T-helper 22 cell (primary cell): ENCODE data around the gene SLC46A3.
"Not testable (repeated sequence)": the region's sequence is repeated elsewhere in the genome, so short reads cannot be mapped to it uniquely, and the experiment has no call there.

Experiments used
- DNase-seq: peaks from one replicate; pipeline ENCODE4 v3.0.0-alpha.2; 2020; ENCODE audit warnings: low read depth

SLC46A3 gene, protein sequence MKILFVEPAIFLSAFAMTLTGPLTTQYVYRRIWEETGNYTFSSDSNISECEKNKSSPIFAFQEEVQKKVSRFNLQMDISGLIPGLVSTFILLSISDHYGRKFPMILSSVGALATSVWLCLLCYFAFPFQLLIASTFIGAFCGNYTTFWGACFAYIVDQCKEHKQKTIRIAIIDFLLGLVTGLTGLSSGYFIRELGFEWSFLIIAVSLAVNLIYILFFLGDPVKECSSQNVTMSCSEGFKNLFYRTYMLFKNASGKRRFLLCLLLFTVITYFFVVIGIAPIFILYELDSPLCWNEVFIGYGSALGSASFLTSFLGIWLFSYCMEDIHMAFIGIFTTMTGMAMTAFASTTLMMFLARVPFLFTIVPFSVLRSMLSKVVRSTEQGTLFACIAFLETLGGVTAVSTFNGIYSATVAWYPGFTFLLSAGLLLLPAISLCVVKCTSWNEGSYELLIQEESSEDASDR

DNA sequence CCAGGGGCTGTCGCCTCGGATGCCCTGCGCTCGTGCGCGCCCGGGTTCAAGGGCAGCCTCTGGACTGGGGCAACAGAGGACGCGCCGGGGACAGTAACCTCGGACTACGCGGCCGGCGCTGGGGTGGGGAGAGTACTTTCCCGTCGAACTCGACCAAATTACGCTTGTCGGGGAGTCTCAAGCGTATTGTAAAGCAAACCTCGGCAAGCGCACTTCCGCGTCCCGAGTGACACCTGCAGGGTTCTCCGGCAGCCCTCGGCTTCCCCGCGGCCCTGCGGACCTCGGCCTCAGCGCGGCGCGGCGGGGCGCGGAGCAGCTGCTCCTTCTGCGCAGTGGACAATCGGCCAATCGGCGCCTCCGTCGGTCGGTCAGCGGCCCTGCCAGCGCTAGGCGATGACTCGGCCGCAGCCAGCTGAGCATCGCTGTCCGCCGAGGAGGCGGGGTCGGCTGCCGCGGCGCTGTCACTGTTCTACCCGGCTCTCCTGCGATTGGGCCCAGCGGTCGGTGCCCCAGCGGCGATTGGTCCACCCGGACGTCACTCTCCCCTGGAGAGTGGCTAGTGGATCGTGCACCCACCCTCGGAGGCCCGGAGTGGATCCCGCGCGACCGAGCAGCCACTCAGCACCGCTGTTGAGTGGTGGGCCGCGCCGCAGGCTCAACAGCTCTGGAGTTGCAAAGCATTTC lies at the start of gene SLC46A3:
Gene SLC46A3 (minus strand): TSS at position 428 of the 684 bp plus-strand sequence. CDS start 972 bp downstream, outside the sequence.
- peak; percentile 94 for DNase-seq

DNA sequence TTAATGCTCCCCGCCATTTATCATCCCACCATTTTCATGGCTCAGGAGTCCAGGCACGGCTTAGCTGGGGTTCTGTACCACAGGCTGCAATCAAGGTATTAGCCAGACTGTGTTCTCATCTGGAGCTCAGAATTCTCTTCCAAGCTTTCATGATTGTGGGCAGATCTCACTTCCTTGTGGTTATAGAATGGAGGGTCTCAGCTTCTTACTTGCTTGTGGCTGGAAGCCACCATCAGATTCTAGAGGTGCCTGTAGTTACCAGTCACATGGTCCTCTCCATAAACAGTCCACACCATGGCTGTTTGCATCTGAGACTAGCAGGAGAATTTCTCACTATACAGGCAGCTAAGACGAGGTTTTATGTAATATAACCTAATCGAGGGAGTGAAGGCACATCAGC lies 45.1 kb upstream of the SLC46A3 start:
- no peak for DNase-seq

DNA sequence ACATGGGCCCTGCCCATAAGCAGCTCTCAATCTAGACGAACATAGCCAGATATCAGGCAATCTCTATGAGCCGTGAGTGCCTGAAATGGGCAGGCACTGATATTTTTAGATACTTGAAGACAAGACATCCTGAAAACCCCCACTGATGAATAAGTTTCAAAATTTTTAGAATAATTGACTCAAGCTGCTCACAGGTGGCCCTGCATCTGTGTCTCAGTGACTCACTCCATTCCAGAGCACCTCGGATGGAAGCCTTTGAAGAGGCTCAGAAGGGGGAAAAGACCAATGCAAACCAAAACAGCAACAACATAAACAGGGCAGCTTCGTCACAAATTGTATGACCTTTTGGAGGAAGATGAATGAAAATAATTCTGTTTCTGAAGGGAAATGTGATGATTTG lies 42.8 kb upstream of the SLC46A3 start:
- no peak for DNase-seq

DNA sequence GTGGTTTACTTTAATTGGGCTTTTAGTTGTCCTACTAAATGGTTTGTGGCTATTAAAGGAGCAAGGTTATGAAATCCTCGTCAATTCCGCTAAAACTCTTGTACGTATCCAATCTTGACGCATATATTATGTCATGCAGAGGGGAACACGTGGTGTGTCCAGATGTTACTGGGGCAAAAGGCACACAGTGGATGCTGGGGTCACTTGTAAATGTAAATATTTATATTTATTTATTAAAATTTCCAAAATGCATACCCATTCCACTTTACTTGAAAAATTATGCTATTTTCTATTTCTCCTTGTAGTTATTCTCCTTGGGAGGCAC lies 36.7 kb upstream of the SLC46A3 start:
- no peak for DNase-seq

DNA sequence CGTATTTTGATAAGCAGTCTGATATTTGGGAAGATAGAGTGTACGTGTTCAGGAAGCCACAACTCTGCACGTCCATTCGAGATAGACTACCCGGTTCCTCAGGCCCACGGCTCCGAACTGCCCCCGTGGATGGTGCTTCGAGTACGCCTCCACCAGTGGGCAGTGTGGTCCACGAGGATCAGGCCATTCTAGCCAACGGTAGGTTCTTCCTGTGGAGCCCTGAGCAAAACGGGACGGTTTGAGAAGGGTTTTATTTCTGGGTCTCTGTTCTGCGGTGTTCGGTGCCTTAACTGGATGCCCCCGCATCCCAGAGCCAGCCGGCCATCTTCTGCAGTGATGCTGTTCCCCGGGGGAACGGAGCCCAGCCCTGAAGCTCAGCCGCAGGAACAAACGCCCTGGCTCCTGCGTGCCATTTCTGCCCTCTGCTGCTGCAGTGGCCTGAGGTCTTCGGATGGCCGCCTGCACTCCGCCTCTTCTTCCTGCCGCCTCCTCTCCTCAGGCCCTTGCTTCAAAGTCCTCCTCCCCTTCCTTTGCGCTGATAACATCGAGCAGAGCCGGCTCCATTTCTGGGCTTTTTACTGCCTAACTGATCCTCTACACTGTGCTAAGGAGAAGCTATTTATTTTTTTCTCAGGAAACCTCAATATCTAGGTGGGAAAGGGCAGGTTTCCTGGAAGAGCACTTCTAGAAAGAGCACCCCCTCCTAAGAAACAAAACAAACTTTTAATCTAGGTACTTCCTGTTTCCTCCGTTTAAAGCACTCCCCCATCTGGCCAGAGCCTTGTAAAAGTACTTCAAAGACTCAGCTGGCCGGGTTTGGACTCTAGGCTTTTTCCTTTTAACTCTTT lies 36.2 kb upstream of the SLC46A3 start:
- DNase-seq: no peak

DNA sequence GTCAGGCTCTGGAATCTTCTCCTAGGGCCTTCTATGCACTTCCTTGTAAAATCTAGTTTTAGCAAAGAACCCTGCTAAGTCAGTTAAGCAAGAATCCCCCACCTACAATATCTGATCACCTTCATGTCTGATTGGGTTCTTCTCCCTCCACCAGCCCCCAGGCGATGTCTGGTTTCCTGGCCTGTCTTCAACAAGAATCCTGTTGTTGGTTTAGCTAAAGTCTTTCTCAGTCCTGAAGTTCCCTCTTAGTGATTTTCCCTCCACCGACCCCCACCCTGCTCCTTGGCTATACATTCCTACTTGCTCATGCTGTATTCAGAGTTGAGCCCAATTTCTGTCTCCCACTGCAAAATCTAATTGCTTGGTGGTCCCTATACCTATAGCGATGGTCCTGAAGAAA lies 35.2 kb upstream of the SLC46A3 start:
- no peak for DNase-seq

DNA sequence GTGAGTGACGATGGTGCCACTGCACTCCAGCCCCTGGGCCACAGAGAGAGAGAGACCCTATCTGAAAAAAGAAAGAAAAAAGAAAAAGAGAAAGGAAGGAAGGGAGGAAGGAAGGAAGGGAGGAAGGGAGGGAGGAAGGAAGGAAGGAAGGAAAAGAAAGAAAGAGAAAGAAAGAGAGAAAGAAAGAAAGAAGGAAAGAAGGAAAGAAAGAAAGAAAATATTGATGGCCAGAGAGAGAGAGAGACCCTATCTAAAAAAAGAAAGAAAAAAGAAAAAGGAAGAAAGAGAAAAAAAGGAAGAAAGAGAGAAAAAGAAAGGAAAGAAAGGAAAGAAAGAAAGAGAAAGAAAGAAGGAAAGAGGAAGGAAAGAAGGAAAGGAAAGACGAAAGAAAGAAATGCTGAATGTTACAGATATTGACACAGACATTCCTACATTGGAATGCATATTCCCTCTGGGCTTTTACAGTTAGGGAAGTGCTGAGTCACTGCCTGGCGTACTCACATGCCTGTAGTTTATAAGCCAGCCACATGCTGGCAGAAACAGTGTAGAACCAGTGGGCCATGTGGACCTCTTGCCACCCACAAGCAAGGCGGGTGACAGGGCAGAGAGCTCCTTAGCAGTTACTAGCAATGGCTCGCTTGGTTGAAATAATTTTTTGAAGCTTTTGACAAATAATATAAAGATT lies 34.6 kb upstream of the SLC46A3 start:
- no peak for DNase-seq

DNA sequence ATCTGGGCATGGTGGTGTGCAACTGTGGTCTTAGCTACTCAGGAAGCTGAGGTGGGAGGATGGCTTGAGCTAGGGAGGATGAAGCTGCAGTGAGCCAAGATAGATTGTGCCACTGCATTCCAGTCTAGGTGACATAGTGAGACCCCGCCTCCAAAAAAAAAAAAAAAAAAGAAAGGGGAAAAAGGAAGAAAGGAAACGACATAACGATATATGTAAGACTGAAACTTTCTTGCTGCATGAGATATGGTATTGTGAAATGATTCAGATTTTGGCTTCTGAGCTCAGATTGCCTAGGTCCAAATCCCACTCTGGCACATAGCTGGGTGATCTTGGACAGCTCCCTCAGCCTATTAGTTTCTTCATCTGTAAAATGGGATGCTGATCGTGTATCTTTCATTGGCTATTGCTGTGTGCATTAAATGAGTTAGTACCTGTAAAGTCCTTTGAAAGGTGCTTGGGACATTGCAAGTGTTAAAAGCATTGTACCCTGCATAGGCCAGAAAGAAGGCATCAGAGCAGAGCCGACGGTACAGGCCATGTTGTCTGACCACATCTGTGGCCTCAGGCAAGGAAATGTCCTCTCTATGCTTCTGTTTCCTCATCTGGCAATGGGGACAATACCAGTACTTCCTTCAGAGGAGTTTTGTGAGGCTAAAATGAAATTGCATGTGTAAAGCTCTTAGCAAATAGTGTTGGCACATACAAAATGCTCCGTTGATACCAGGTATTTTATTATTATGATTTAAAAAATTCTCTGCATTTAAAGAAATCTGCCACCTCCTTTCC lies 32.6 kb upstream of the SLC46A3 start:
- no peak for DNase-seq

DNA sequence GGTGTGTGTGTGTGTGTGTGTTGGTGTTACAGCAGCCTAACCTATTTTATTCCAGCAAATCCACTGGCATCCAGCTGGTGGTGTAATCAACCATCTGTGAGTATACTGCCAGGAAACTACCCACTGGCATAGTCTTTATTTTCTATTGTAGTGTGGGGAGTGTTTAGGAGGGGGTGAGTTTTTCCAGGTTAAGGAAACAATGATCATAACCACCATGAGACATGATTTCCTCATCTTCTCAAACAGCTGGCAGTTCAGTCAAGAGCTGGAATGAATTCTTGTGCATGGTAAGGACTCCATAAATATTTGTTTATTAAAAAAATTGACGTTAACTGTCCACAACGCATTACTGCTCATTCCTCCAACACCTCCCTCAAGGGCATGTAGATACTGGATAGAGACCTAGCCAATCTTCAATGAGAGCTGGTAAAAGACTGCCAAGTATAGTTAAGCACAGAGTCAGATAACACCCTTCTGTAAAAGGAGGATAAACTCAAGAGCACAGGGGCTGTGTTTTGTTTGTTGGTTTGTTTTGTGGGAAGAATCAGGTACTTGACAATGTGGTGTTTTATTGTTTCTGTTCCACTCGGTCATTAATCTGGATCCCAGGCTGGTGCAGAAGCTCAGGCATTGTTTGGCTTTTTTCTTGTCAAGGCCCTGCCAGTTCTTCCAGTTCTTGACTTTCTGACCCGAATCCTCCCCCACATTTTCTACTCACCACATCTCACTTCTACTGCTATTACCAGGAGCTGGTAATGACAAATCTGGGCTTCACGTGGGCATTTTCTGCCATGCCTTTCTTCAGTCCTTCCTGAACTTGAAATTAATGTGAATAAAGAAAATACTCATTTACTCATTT lies 31.6 kb upstream of the SLC46A3 start:
- DNase-seq: no peak

DNA sequence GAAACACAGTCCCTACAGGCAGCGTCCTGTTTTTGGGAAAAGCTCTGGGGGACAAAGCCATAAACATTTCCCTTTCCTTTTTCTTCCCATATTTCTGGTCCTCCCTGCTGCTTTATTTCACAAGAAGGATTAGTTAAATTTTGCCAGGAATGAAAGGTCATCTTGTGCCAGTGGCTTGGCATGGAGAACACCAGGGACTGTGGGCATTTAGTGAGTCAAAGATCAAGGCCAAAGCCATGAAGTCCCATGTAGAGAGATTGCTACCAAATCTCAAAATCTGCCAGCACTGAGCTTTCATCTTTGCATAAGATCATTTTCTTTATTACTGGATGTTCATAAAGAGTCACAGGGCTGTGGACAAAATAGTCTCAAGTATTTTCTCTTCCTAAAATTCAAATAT lies 29.1 kb upstream of the SLC46A3 start:
- DNase-seq: no peak

DNA sequence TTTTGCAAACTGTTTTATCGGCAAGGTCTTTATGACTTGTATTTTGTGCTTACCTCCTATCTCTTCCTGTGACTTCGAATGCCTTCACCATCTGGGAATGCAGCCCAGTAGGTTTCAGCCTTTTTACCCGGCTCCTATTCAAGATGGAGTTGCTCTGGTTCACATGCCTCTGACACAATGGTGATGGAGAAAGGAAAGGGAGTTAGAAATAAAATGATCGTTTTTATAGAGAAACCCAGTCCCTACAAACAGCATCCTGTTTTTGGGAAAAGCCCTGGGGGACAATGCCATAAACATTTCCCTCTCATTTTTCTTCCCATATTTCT lies 27.5 kb upstream of the SLC46A3 start:
- no peak for DNase-seq

DNA sequence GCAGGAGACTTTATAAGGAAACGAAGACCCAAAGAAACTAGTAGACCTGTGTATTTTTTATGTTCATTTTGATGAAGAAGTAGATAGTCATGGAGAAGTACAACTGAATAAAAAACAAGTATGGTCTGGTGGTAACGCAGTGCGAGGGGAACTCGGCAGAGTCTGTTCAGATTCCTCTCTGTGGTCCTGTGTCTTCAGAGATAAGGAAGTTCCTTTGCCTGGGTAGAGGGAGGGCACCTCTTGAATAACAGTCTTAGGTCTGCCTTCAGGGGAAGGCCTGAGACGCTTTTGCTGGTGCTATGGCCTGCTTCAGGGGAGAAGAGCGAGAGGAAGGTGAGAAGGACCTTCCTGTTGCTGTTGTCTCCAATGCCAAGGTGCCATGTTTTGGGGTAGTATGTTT lies 25.9 kb upstream of the SLC46A3 start:
- DNase-seq: no peak

DNA sequence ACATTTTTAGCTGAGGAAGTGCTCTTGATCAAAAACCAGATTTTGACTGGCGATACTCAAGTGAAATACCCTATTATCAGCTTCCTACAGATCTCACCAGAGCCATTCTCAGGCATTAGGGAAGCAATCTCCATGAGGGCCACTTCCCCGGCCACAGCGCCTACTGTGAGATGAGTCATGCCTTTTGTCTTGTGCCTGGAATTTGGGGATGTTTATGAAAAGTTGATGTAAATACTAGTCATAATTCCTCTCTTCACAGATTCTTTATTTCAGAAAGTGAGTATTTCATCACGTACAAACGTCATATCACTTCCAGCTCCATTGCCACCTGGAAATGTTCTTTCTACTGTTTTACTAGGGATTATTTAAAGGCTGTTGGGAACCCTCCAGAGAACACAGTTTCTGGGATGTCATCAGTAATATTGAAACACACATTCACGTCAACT lies 25.3 kb upstream of the SLC46A3 start:
- no peak for DNase-seq

DNA sequence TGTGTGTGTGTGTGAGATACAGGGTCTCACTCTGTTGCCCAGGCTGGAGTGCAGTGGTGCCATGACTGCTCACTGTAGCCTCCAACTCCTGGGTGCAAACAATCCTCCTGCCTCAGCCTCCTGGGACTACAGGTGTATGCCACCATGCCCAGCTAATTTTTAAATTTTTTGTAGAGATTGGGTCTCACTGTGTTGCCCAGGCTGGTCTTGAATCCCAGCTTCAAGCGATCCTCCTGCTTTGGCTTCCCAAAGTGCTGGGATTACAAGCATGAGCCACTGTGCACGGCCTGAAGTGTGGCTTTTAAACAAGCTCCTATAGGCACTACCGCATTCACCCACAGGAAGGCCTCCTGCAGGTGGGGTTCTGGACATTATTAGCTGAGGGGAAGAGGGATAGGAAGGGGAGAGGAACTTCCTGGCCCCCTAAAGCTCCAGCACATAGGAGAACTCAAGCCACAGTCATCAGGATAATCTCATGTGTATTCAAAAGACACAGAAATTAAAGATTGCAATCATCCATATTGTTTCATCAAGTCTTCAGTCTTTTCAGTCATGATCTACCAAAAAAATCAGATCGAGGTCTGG lies 24.8 kb upstream of the SLC46A3 start:
- no peak for DNase-seq

DNA sequence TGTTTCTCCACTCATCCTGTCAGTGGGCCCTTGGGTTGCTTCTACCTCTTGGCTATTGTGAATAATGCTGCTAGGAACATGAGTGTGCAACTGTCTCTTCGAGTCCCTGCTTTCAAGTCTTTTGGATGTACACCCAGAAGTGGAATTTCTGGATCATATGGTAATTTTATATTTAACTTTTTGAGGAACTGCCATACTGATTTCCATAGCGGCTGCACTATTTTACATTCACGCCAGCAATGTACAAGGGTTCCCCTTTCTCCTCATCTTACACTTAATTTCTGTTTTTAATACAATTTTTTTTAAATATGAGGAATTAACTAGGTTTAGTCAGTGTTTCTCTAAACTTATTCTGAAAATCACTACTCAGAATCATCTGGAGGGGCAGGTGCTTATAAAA lies 24.2 kb upstream of the SLC46A3 start:
- no peak for DNase-seq

DNA sequence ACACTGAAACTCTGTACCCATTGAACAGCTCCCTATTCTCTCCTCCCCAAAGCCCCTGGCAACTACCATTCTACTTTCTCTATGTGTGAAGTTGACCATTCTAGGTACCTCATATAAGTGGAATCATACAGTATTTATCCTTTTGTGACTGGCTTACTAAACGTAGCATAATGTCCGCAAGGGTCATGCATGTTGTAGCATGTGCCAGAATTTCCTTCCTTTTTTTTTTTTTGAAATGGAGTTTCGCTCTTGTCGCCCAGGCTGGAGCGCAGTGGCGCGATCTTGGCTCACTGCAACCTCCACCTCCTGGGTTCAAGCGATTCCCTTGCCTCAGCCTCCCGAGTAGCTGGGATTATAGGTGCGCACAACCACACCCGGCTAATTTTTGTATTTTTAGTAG lies 23.7 kb upstream of the SLC46A3 start:
- DNase-seq: not testable (repeated sequence)

DNA sequence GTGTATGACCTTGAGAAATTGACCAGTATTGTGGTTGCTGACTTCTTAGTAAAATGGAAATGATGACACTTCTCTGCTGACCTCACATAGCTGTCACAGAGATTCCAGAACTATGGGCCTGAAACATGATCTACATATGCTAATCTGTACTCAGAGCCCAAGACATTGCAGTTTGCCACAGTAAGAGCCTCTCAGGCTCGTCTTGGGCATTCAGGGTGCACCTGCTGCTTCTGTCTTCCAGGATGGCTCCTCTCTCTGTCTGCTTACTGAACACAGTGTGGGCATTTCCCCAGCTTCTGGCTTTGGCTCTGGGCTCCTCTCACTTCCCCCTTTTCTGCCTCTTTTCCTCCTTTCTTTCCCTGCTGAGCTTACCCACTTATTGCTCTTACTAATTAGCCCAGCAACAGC lies 22.3 kb upstream of the SLC46A3 start:
- no peak for DNase-seq

DNA sequence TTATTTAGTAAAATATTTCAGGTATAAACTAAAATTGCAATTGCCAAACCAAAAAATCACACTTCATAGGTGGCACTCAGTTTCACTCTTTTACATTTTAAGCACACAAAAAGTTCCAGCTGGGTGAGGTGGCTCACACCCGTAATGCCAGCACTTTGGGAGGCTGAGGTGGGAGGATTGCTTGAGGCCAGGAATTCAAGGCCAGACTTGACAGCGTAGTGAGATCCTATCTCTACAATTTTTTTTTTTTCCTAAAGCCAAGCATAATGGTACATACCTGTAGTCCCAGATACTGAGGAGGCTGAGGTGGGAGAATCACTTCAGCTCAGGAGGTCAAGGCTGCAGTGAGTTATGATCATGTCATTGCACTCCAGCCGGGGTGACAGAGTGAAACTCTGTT lies 20.6 kb upstream of the SLC46A3 start:
- no peak for DNase-seq

DNA sequence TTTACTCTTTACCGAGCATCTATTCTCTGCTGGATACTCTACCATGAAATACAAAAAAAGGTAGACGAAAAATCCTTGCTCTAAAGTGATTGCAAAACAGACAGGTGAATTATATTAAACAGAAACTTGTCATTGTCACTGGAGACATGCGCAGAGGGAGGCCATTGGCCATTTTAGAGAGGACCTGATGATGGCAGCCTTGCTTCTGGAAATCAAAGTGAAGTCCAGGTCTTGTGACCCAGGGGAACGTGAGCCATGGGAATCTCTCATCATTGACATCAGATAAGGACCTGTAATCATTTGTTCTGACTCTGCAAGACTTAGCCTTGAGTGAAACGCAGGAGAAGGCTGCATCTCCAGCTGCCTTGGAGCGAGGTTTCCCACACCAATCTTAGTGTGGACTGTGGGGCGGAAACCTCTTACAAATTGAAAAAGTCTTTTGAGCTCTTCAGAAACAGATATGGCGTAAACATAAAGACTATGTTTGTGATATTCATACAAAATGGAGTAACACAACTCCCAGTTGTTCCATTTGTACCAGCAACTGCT lies 16.8 kb upstream of the SLC46A3 start:
- no peak for DNase-seq

DNA sequence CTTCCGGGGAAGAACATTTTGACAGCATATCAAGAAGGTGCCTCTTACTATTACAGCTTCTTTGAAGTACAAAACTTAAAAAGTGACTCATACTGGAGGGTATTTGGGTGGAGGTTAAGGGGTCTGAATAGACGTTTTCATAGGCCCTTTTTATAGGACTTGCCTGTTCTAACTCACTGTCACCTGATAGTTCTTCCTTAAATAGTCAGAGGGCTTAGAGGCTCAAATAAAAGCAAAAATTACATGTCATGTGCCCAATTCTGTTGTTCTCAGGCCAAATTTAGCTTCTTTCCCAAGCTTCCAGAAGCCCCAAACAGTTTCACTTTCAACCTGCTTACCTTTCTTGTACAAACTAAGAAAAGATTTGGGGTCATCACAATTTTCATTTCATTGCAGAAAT lies 16.1 kb upstream of the SLC46A3 start:
- DNase-seq: no peak
